Osteocyte (in vitro differentiated cells): ENCODE results near the gene ODAD4. TPM values are rescaled to one million over a fixed set of nuclear protein-coding genes. Genes with fewer than 3 reads are reported as not detected.
A peak's percentile ranks its signal among the peaks of the same experiment; 100 is the strongest.

Experiments used
- DNase-seq: peaks from one replicate; pipeline ENCODE4 v3.0.0; 2021; ENCODE audit warnings: mixed read lengths; ENCODE audit not compliant: unreplicated experiment; ENCODE audit errors: extremely low spot score
- H3K27ac Mint-ChIP-seq: one replicate; pipeline ENCODE4 v1.8.0; 2021; ENCODE audit warnings: mild to moderate bottlenecking, mixed read lengths; ENCODE audit not compliant: unreplicated experiment
- H3K27me3 Mint-ChIP-seq: one replicate; pipeline ENCODE4 v1.8.0; 2021; ENCODE audit warnings: mixed read lengths; ENCODE audit not compliant: unreplicated experiment
- H3K36me3 Mint-ChIP-seq: one replicate; pipeline ENCODE4 v1.8.0; 2021; ENCODE audit warnings: mixed read lengths; ENCODE audit not compliant: unreplicated experiment
- H3K4me1 Mint-ChIP-seq: one replicate; pipeline ENCODE4 v1.8.0; 2021; ENCODE audit warnings: mixed read lengths; ENCODE audit not compliant: unreplicated experiment
- H3K4me3 Mint-ChIP-seq: one replicate; pipeline ENCODE4 v1.8.0; 2021; ENCODE audit warnings: mild to moderate bottlenecking, moderate library complexity, mixed read lengths; ENCODE audit not compliant: unreplicated experiment
- H3K9me3 Mint-ChIP-seq: one replicate; pipeline ENCODE4 v1.8.0; 2021; ENCODE audit warnings: mixed read lengths; ENCODE audit not compliant: unreplicated experiment
- total RNA-seq: library from RNA; stranded (reverse); gene quantifications from 2 replicates; pipeline ENCODE4 v1.2.1, GENCODE V29; 2021
- TF ChIP-seq, protein P1 (sequence below): fragments of 200-600 bp; sonication (generic); IDR thresholded peaks from 2 replicates; pipeline ENCODE4 v1.5.0; 2021; ENCODE audit warnings: antibody characterized with exemption, mild to moderate bottlenecking, moderate library complexity

ODAD4 gene
- total RNA-seq, 1 donor from 2014 or later = 2.5 TPM

DNA sequence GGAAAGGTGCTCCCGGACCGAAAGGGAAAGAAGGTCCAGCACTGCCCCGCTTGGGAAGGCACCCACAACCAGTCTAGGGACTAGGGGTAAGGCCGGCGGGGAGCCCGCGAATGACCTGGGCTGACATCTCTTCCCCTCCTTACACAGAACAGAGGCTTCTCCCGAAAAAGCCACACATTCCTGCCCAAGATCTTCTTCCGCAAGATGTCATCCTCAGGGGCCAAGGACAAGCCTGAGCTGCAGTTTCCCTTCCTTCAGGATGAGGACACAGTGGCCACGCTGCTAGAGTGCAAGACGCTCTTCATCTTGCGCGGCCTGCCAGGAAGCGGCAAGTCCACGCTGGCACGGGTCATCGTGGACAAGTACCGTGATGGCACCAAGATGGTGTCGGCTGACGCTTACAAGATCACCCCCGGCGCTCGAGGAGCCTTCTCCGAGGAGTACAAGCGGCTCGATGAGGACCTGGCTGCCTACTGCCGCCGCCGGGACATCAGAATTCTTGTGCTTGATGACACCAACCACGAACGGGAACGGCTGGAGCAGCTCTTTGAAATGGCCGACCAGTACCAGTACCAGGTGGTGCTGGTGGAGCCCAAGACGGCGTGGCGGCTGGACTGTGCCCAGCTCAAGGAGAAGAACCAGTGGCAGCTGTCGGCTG, 37.6 kb downstream of the ODAD4 start:
- peaks cover 37% of the 10 kb centered on the region for H3K4me1 Mint-ChIP-seq
- TF ChIP-seq, protein P1, sequence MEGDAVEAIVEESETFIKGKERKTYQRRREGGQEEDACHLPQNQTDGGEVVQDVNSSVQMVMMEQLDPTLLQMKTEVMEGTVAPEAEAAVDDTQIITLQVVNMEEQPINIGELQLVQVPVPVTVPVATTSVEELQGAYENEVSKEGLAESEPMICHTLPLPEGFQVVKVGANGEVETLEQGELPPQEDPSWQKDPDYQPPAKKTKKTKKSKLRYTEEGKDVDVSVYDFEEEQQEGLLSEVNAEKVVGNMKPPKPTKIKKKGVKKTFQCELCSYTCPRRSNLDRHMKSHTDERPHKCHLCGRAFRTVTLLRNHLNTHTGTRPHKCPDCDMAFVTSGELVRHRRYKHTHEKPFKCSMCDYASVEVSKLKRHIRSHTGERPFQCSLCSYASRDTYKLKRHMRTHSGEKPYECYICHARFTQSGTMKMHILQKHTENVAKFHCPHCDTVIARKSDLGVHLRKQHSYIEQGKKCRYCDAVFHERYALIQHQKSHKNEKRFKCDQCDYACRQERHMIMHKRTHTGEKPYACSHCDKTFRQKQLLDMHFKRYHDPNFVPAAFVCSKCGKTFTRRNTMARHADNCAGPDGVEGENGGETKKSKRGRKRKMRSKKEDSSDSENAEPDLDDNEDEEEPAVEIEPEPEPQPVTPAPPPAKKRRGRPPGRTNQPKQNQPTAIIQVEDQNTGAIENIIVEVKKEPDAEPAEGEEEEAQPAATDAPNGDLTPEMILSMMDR = no peak
- no peaks in the 10 kb centered on the region for H3K9me3 Mint-ChIP-seq
- no peaks in the 10 kb centered on the region for H3K27me3 Mint-ChIP-seq
- DNase-seq = no peak
- H3K4me3 Mint-ChIP-seq = peak overlapping the region; percentile 79
- H3K27ac Mint-ChIP-seq = no peak overlapping the region
- H3K36me3 Mint-ChIP-seq = peaks cover 16% of the 10 kb centered on the region

DNA sequence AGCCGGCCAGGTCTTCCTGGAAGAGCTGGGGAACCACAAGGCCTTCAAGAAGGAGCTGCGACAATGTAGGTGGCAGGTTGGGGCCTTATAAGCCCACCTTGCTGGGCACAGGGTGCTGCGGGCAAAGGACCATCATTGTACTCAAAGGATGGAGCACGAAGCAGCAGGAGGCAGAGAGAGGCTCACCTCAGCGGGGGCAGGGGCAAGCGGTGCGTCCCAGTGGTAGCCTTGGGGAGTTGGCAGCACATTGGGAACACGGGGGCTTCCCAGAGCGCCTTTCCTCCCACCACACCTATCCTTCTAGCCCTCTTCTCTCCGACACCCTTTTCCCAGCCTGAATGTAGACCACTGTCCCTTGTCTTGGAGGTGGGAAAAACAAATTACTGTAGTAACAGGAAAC, 38.3 kb downstream of the ODAD4 start:
- no peak for DNase-seq
- no peaks in the 10 kb centered on the region for H3K9me3 Mint-ChIP-seq
- H3K27ac Mint-ChIP-seq = no peak overlapping the region
- H3K4me3 Mint-ChIP-seq = peak overlapping the region; percentile 79
- H3K36me3 Mint-ChIP-seq = peaks cover 21% of the 10 kb centered on the region
- no peaks in the 10 kb centered on the region for H3K27me3 Mint-ChIP-seq
- peaks cover 37% of the 10 kb centered on the region for H3K4me1 Mint-ChIP-seq
- TF ChIP-seq, protein P1 = no peak

DNA sequence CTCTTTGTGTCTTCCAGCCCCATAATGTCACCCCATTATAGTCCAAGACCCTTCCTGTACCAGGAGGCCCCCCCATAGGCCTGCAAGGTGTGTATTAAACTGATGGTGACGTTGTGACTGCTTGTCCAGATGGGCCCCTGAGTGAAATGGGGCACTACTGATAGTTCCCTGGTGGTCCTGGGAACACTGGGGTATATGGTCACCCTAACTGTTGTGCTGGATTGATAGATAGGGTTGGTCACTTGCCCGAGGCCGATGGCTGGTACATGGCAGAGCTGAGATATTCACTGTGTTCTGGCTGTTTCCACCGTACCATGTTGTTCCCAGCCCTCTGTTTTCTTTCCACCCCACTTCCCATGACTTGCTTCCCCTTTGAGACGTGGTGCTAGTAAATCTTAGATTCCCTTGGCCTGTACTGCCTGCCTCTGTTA, 40.5 kb downstream of the ODAD4 start:
- no peak for DNase-seq
- H3K36me3 Mint-ChIP-seq = peaks cover 35% of the 10 kb centered on the region
- TF ChIP-seq, protein P1 = no peak
- no peak overlapping the region for H3K4me3 Mint-ChIP-seq
- peak overlapping the region; percentile 12 for H3K27ac Mint-ChIP-seq
- no peaks in the 10 kb centered on the region for H3K9me3 Mint-ChIP-seq
- peaks cover 27% of the 10 kb centered on the region for H3K4me1 Mint-ChIP-seq
- H3K27me3 Mint-ChIP-seq = no peaks in the 10 kb centered on the region

DNA sequence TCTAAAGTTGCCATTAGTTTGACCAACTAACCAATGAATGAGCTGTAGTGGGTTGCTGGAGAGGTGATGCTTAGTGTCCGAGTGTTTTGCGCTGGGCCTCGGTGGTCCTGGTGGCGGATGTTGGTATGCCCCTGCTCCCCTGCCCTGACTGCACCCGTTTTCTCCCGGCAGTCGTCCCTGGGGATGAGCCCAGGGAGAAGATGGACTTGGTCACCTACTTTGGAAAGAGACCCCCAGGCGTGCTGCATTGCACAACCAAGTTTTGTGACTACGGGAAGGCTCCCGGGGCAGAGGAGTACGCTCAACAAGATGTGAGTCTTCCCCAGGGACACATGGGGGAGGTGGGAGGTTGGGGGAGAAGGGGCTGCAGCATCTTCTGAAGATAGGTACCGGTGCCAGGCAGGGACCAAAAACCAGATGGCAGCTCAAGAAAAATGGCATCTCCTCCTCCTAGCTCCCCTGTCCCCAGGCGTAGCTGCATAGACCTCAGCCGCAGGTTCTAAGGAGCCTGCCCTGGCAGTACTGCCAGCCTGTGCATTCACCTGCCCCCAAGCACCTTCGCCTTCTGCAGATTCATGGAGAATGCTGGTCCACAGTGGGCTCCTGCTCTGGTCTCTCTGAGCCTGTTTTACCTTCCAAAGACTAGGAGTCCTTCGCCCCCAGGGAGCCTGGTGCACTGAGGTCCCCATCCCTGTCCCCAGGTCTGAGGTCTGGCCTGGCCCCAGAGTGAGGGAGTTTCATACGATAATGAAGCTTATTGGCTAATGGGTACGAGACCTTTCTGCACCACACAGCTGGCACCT, 41.5 kb downstream of the ODAD4 start:
- H3K4me1 Mint-ChIP-seq = peaks cover 25% of the 10 kb centered on the region
- no peaks in the 10 kb centered on the region for H3K9me3 Mint-ChIP-seq
- no peak overlapping the region for H3K4me3 Mint-ChIP-seq
- no peaks in the 10 kb centered on the region for H3K27me3 Mint-ChIP-seq
- H3K36me3 Mint-ChIP-seq = peaks cover 43% of the 10 kb centered on the region
- TF ChIP-seq, protein P1 = no peak
- no peak for DNase-seq
- H3K27ac Mint-ChIP-seq = no peak overlapping the region
